Mesendoderm (in vitro differentiated cells): ENCODE results near the gene MED29. TPM values are rescaled to one million over a fixed set of nuclear protein-coding genes. Genes with fewer than 3 reads are reported as not detected.
A peak's percentile ranks its signal among the peaks of the same experiment; 100 is the strongest.

Source experiments
- DNase-seq: peaks from one replicate; pipeline ENCODE4 v3.0.0; 2013
- H2AK5ac ChIP-seq: 2 replicates; pipeline ENCODE4 v1.6.1; 2013; ENCODE audit warnings: low read length, inconsistent platforms
- H2BK120ac ChIP-seq: 2 replicates; pipeline ENCODE4 v1.6.1; 2013; ENCODE audit warnings: low read depth, mild to moderate bottlenecking, low read length, moderate library complexity, mixed read lengths
- H2BK15ac ChIP-seq: replicated peaks from 2 replicates; pipeline ENCODE4 v1.6.1; 2013; ENCODE audit warnings: low read depth, mild to moderate bottlenecking, moderate library complexity
- H2BK5ac ChIP-seq: 2 replicates; pipeline ENCODE4 v1.6.1; 2013; ENCODE audit warnings: low read length, inconsistent platforms
- H3K18ac ChIP-seq: 2 replicates; pipeline ENCODE4 v1.6.1; 2013; ENCODE audit warnings: mild to moderate bottlenecking, low read length, mixed read lengths
- H3K23ac ChIP-seq: one replicate; pipeline ENCODE4 v1.6.1; 2013; ENCODE audit warnings: low read length
- H3K27ac ChIP-seq: 2 replicates; pipeline ENCODE4 v1.5.1; 2013; ENCODE audit warnings: low read depth, mild to moderate bottlenecking, inconsistent platforms, low read length, moderate library complexity
- H3K27me3 ChIP-seq: 2 replicates; pipeline ENCODE4 v1.6.1; 2013; ENCODE audit warnings: low read length, control low read depth, mild to moderate bottlenecking, inconsistent platforms; ENCODE audit not compliant: insufficient read depth, poor library complexity
- H3K36me3 ChIP-seq: 2 replicates; pipeline ENCODE4 v1.6.1; 2013; ENCODE audit warnings: low read length, inconsistent platforms; ENCODE audit not compliant: control insufficient read depth, insufficient read depth
- H3K4ac ChIP-seq: one replicate; pipeline ENCODE4 v1.6.1; 2013; ENCODE audit warnings: low read depth, mild to moderate bottlenecking, low read length, moderate library complexity
- H3K4me1 ChIP-seq: 2 replicates; pipeline ENCODE4 v1.6.1; 2013; ENCODE audit warnings: low read depth, low read length, inconsistent platforms; ENCODE audit not compliant: control insufficient read depth
- H3K4me2 ChIP-seq: 2 replicates; pipeline ENCODE4 v1.6.1; 2013; ENCODE audit warnings: low read length
- H3K4me3 ChIP-seq: 2 replicates; pipeline ENCODE4 v1.5.1; 2013; ENCODE audit warnings: mild to moderate bottlenecking, low read length
- H3K56ac ChIP-seq: one replicate; pipeline ENCODE4 v1.6.1; 2013; ENCODE audit warnings: low read length
- H3K79me1 ChIP-seq: 2 replicates; pipeline ENCODE4 v1.6.1; 2013; ENCODE audit warnings: low read length, inconsistent platforms
- H3K79me2 ChIP-seq: 2 replicates; pipeline ENCODE4 v1.6.1; 2013; ENCODE audit warnings: mild to moderate bottlenecking, low read length; ENCODE audit not compliant: control insufficient read depth, insufficient read depth
- H3K9ac ChIP-seq: 2 replicates; pipeline ENCODE4 v1.6.1; 2013; ENCODE audit warnings: low read length, inconsistent platforms
- H4K5ac ChIP-seq: one replicate; pipeline ENCODE4 v1.6.1; 2013; ENCODE audit warnings: low read length
- H4K8ac ChIP-seq: one replicate; pipeline ENCODE4 v1.6.1; 2013; ENCODE audit warnings: low read depth, mild to moderate bottlenecking, control low read depth, low read length, moderate library complexity
- WGBS: extraction: QIAGEN DNeasy Blood & Tissue Kit; methylation state at CpG from one replicate; pipeline ENCODE4 v1.1.7; 2013; ENCODE audit warnings: low lambda C conversion rate, missing lambda C conversion rate; ENCODE audit not compliant: insufficient coverage; ENCODE audit errors: extremely low coverage; 5-methylcytosine and 5-hydroxymethylcytosine counted together
- small RNA-seq: library from polyadenylated mRNA; stranded (forward); fragments of <200 nt; extraction: miRNeasy Mini kit (QIAGEN cat#:217004); gene quantifications from one replicate; pipeline ENCODE3, GENCODE V24; 2013; ENCODE audit not compliant: insufficient read depth

Gene MED29

GRCh38 chr19:39446365-39447084 lies 55.3 kb downstream of the MED29 start:
- H3K79me2 ChIP-seq: peaks cover 57% of the 10 kb centered on the region
- H2AK5ac ChIP-seq: no peak overlapping the region
- H3K56ac ChIP-seq: peak overlapping the region; percentile 5
- peak overlapping the region; percentile 8 for H3K4me3 ChIP-seq
- peaks cover 17% of the 10 kb centered on the region for H3K79me1 ChIP-seq
- H4K8ac ChIP-seq: no peak overlapping the region
- H3K9ac ChIP-seq: peak overlapping the region; percentile 99
- H3K27ac ChIP-seq: no peak overlapping the region
- no peak overlapping the region for H2BK120ac ChIP-seq
- no CpG with 5 or more reads among the region's 16 CpGs for WGBS
- no peak overlapping the region for H2BK5ac ChIP-seq
- no peak for DNase-seq
- H3K4me1 ChIP-seq: peaks cover 2% of the 10 kb centered on the region
- no peaks in the 10 kb centered on the region for H3K27me3 ChIP-seq
- H3K23ac ChIP-seq: no peak overlapping the region
- no peaks in the 10 kb centered on the region for H3K36me3 ChIP-seq
- peak overlapping the region; percentile 84 for H3K4me2 ChIP-seq
- no peak overlapping the region for H3K4ac ChIP-seq
- H2BK15ac ChIP-seq: no peak overlapping the region
- no peak overlapping the region for H3K18ac ChIP-seq
- H4K5ac ChIP-seq: no peak overlapping the region

- Histone ChIP-seq H2BK5ac (no peak overlapping the region), H3K4ac (no peak overlapping the region), H2BK120ac (no peak overlapping the region), H4K8ac (no peak overlapping the region), H2BK15ac (no peak overlapping the region), H3K4me3 (no peak overlapping the region), H3K23ac (no peak overlapping the region), H3K18ac (no peak overlapping the region), H3K36me3 (peaks cover 2% of the 10 kb centered on the region), H3K27me3 (no peaks in the 10 kb centered on the region), H3K79me2 (peaks cover 69% of the 10 kb centered on the region), H3K4me1 (peaks cover 2% of the 10 kb centered on the region), H3K4me2 (no peak overlapping the region), H3K79me1 (peaks cover 28% of the 10 kb centered on the region), H4K5ac (no peak overlapping the region), H3K56ac (no peak overlapping the region), H3K9ac (no peak overlapping the region), H3K27ac (no peak overlapping the region), H2AK5ac (no peak overlapping the region)
- no CpG with 5 or more reads among the region's 3 CpGs for WGBS
- no peak for DNase-seq
Observed at GRCh38 chr19:39448271-39448670, 57.1 kb downstream of the MED29 start.

GRCh38 chr19:39449116-39449797 lies 58.1 kb downstream of the MED29 start:
- no peak overlapping the region for H2BK15ac ChIP-seq
- H3K23ac ChIP-seq: no peak overlapping the region
- no peak overlapping the region for H3K4me3 ChIP-seq
- no peak for DNase-seq
- no peak overlapping the region for H3K18ac ChIP-seq
- peaks cover 2% of the 10 kb centered on the region for H3K4me1 ChIP-seq
- H3K4me2 ChIP-seq: no peak overlapping the region
- H3K36me3 ChIP-seq: peaks cover 2% of the 10 kb centered on the region
- no peak overlapping the region for H3K4ac ChIP-seq
- H2AK5ac ChIP-seq: no peak overlapping the region
- no CpG with 5 or more reads among the region's 8 CpGs for WGBS
- no peak overlapping the region for H4K8ac ChIP-seq
- no peak overlapping the region for H3K27ac ChIP-seq
- H3K27me3 ChIP-seq: no peaks in the 10 kb centered on the region
- H2BK5ac ChIP-seq: no peak overlapping the region
- H3K56ac ChIP-seq: no peak overlapping the region
- no peak overlapping the region for H4K5ac ChIP-seq
- no peak overlapping the region for H3K9ac ChIP-seq
- peaks cover 28% of the 10 kb centered on the region for H3K79me1 ChIP-seq
- H3K79me2 ChIP-seq: peaks cover 70% of the 10 kb centered on the region
- no peak overlapping the region for H2BK120ac ChIP-seq

Small RNAs within 50 kb of the gene (small RNA-seq; reads per million reads assigned to genes)
- gene AC011445.2: 1.6 reads per million
- not detected for gene MIR4530
- gene RN7SL566P: not detected
